Trophoblast cell (in vitro differentiated cells and primary cell): ENCODE results near the gene MRTFA.

ENCODE experiments used
- DNase-seq, 2 donors: peaks; one replicate each; pipeline ENCODE4 v3.0.0-alpha.2; 2016
- H2AFZ ChIP-seq: 2 replicates; pipeline ENCODE4 v1.6.1; 2013; ENCODE audit warnings: low read length, moderate library complexity, mild to moderate bottlenecking; ENCODE audit not compliant: insufficient read depth, poor library complexity
- H2AK5ac ChIP-seq: 2 replicates; pipeline ENCODE4 v1.6.1; 2013; ENCODE audit warnings: mild to moderate bottlenecking, low read length
- H2BK120ac ChIP-seq: 2 replicates; pipeline ENCODE4 v1.6.1; 2013; ENCODE audit warnings: low read length, mild to moderate bottlenecking, moderate library complexity; ENCODE audit not compliant: insufficient read depth, poor library complexity
- H2BK12ac ChIP-seq: 2 replicates; pipeline ENCODE4 v1.6.1; 2013; ENCODE audit warnings: mild to moderate bottlenecking, low read length, moderate library complexity
- H2BK5ac ChIP-seq: 2 replicates; pipeline ENCODE4 v1.6.1; 2013; ENCODE audit warnings: low read length, low read depth, moderate library complexity, mild to moderate bottlenecking; ENCODE audit not compliant: poor library complexity
- H3K14ac ChIP-seq: 2 replicates; pipeline ENCODE4 v1.6.1; 2013; ENCODE audit warnings: mild to moderate bottlenecking, low read length
- H3K18ac ChIP-seq: 2 replicates; pipeline ENCODE4 v1.6.1; 2013; ENCODE audit warnings: mild to moderate bottlenecking, low read length
- H3K23ac ChIP-seq: 2 replicates; pipeline ENCODE4 v1.6.1; 2013; ENCODE audit warnings: low read length
- H3K27ac ChIP-seq: 2 replicates; pipeline ENCODE4 v1.5.1; 2013; ENCODE audit warnings: low read depth, mild to moderate bottlenecking, inconsistent platforms, low read length, moderate library complexity
- H3K27me3 ChIP-seq: 2 replicates; pipeline ENCODE4 v1.6.1; 2013; ENCODE audit warnings: inconsistent platforms, mild to moderate bottlenecking, low read length, moderate library complexity; ENCODE audit not compliant: insufficient read depth
- H3K36me3 ChIP-seq, 2 experiments: 1 replicate in 1 of 2; 2 replicates in 1 of 2; pipeline ENCODE4 v1.6.1; 2013; ENCODE audit warnings: low read length in 2 of 2, mild to moderate bottlenecking in 2 of 2, moderate library complexity in 1 of 2; ENCODE audit not compliant: insufficient read depth in 2 of 2, control insufficient read depth in 1 of 2
- H3K4ac ChIP-seq: 2 replicates; pipeline ENCODE4 v1.6.1; 2013; ENCODE audit warnings: low read depth, mild to moderate bottlenecking, low read length, moderate library complexity
- H3K4me1 ChIP-seq, 2 experiments: 1 replicate in 1 of 2; 2 replicates in 1 of 2; pipeline ENCODE4 v1.6.1; 2013; ENCODE audit warnings: low read length in 2 of 2, mild to moderate bottlenecking in 2 of 2, moderate library complexity in 1 of 2; ENCODE audit not compliant: insufficient read depth in 2 of 2, control insufficient read depth in 1 of 2
- H3K4me2 ChIP-seq: 2 replicates; pipeline ENCODE4 v1.6.1; 2013; ENCODE audit warnings: inconsistent platforms, mild to moderate bottlenecking, low read length, moderate library complexity
- H3K4me3 ChIP-seq: 2 replicates; pipeline ENCODE4 v1.5.1; 2013; ENCODE audit warnings: mild to moderate bottlenecking, low read depth, low read length, inconsistent platforms
- H3K79me1 ChIP-seq: one replicate; pipeline ENCODE4 v1.6.1; 2013; ENCODE audit warnings: low read length
- H3K79me2 ChIP-seq: 2 replicates; pipeline ENCODE4 v1.6.1; 2013; ENCODE audit warnings: low read length, mild to moderate bottlenecking; ENCODE audit not compliant: control insufficient read depth, insufficient read depth, poor library complexity
- H3K9ac ChIP-seq: 2 replicates; pipeline ENCODE4 v1.6.1; 2013; ENCODE audit warnings: mild to moderate bottlenecking, low read length
- H3K9me3 ChIP-seq: 2 replicates; pipeline ENCODE4 v1.6.1; 2013; ENCODE audit warnings: low read depth, mild to moderate bottlenecking, control low read depth, inconsistent platforms, low read length; ENCODE audit not compliant: insufficient read depth
- H4K12ac ChIP-seq: 2 replicates; pipeline ENCODE4 v1.6.1; 2013; ENCODE audit warnings: low read depth, mild to moderate bottlenecking, low read length, moderate library complexity
- H4K8ac ChIP-seq: 2 replicates; pipeline ENCODE4 v1.6.1; 2013; ENCODE audit warnings: low read depth, mild to moderate bottlenecking, low read length, moderate library complexity
- H4K91ac ChIP-seq: one replicate; pipeline ENCODE4 v1.6.1; 2013; ENCODE audit warnings: low read depth, mild to moderate bottlenecking, low read length, moderate library complexity
- WGBS: extraction: QIAGEN DNeasy Blood & Tissue Kit; methylation state at CpG from one replicate; pipeline ENCODE4 v1.1.7; 2013; ENCODE audit warnings: missing lambda C conversion rate; ENCODE audit not compliant: insufficient read length, insufficient coverage; ENCODE audit errors: extremely low coverage; 5-methylcytosine and 5-hydroxymethylcytosine counted together

The MRTFA gene

DNA sequence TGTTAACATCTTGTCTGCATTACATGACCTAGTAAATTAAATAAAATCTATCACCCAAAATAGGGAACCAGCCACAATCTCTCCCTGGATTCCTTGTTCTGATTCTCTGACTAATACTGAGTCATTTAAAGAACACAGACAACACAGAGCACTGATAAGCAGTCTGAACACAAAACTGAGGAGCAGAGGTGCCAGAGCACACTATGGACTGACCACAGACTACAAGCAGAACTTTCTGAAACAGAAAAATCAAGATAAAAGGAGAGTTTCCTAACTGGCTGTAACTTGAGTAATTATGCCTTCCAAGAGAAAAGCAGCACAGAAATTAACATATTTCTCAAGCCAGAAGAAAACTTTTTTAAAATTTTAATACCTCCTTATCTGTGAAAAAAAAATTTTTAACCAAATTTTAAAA is 137.3 kb downstream of the MRTFA start:
- no peak overlapping the region for H3K18ac ChIP-seq
- H3K36me3 ChIP-seq: peaks cover 0 to 2% of the 10 kb centered on the region in 2 experiments
- H4K91ac ChIP-seq: no peak overlapping the region
- H2BK120ac ChIP-seq: no peak overlapping the region
- H3K4ac ChIP-seq: no peak overlapping the region
- no peak overlapping the region for H2BK12ac ChIP-seq
- no peak overlapping the region for H4K12ac ChIP-seq
- no peak overlapping the region for H3K23ac ChIP-seq
- DNase-seq: peak; percentile 81 to 89
- peaks cover 12% of the 10 kb centered on the region for H3K79me1 ChIP-seq
- H3K4me3 ChIP-seq: no peak overlapping the region
- no peak overlapping the region for H4K8ac ChIP-seq
- no peak overlapping the region for H3K14ac ChIP-seq
- H3K79me2 ChIP-seq: peaks cover 8% of the 10 kb centered on the region
- no peak overlapping the region for H2AFZ ChIP-seq
- no peaks in the 10 kb centered on the region for H3K9me3 ChIP-seq
- no peak overlapping the region for H3K9ac ChIP-seq
- no peak overlapping the region for H2BK5ac ChIP-seq
- no peak overlapping the region for H3K4me2 ChIP-seq
- H3K27me3 ChIP-seq: no peaks in the 10 kb centered on the region
- H3K4me1 ChIP-seq: peaks cover 7 to 9% of the 10 kb centered on the region in 2 experiments
- H3K27ac ChIP-seq: peak overlapping the region; percentile 74
- no peak overlapping the region for H2AK5ac ChIP-seq

DNA sequence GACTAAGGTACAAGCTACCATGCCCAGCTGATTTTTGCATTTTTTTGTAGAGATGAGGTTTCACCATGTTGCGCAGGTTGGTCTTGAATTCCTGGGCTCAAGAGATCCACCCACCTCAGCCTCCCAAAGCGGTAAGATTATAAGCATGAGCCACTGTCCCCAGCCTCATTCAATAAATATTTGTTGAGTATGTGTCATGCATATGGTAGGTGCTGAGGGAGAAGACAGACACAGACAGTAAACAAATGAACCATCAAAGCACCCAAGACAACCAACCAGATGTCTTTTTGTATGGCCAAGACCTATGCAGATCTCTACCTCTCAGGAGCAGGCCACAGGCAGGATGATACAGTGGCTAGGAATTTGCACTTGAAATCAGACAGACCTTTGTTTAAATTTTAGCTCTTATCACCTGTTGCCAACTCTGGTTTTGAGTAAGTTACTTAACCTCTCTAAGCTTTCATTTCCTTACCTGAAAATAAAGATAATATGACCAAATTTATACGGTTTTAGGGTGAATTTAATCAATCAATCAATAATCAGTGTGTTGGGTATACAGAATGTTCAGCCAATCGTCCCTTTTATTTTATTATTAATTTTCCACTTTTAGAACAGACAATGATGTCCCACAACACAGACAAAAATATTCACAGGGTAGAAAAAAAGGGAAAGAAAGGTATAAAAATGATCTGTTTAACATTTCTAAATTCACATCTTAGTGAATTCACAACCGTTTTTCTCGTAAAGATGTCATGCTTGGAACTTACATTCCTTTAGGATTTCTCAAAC is 137.9 kb downstream of the MRTFA start:
- H2AK5ac ChIP-seq: no peak overlapping the region
- H3K14ac ChIP-seq: no peak overlapping the region
- H3K4me1 ChIP-seq: peaks cover 7 to 9% of the 10 kb centered on the region in 2 experiments
- H3K27me3 ChIP-seq: no peaks in the 10 kb centered on the region
- H3K79me2 ChIP-seq: peaks cover 8% of the 10 kb centered on the region
- H3K79me1 ChIP-seq: peaks cover 12% of the 10 kb centered on the region
- peak overlapping the region; percentile 77 for H4K91ac ChIP-seq
- H3K27ac ChIP-seq: peak overlapping the region; percentile 91
- no peak overlapping the region for H3K9ac ChIP-seq
- H4K8ac ChIP-seq: peak overlapping the region; percentile 73
- peak overlapping the region; percentile 27 for H3K4me2 ChIP-seq
- WGBS: no CpG with 5 or more reads among the region's 6 CpGs
- peak overlapping the region; percentile 83 for H2BK5ac ChIP-seq
- no peak overlapping the region for H3K4me3 ChIP-seq
- no peak overlapping the region for H2AFZ ChIP-seq
- H2BK120ac ChIP-seq: no peak overlapping the region
- no peaks in the 10 kb centered on the region for H3K9me3 ChIP-seq
- DNase-seq: peak; percentile 91 to 97
- no peak overlapping the region for H3K4ac ChIP-seq
- H3K36me3 ChIP-seq: peaks cover 0 to 2% of the 10 kb centered on the region in 2 experiments
- no peak overlapping the region for H2BK12ac ChIP-seq
- H3K23ac ChIP-seq: no peak overlapping the region
- no peak overlapping the region for H3K18ac ChIP-seq
- H4K12ac ChIP-seq: no peak overlapping the region

DNA sequence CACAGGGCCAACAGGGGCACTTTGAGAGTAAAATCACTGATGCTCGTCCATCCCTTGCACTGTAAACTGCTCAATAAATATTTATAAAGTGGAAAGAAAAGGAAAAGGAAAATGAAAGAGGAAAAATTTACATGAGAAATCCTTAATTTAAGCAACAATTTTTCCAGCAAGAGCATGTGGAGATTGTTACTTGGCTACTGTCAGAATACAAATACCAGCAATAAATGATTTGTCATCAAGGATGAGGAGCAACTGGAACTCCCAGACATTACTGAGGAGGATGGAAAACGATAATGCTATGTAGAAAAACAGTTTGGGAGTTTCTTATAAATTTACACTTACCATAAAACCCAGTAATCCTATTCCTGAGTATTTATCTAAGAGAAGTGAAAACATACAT is 143.1 kb downstream of the MRTFA start:
- Histone ChIP-seq H2AK5ac (no peak overlapping the region), H2BK5ac (no peak overlapping the region), H3K18ac (no peak overlapping the region), H4K8ac (no peak overlapping the region), H2BK120ac (no peak overlapping the region), H3K27me3 (no peaks in the 10 kb centered on the region), H4K91ac (no peak overlapping the region), H4K12ac (no peak overlapping the region), H3K79me2 (peaks cover 9% of the 10 kb centered on the region), H3K4ac (no peak overlapping the region), H2BK12ac (no peak overlapping the region), H3K9ac (no peak overlapping the region), H2AFZ (no peak overlapping the region), H3K4me2 (no peak overlapping the region), H3K27ac (no peak overlapping the region), H3K23ac (no peak overlapping the region), H3K36me3 (peaks cover 5% of the 10 kb centered on the region in 2 experiments), H3K4me1 (peaks cover 7 to 19% of the 10 kb centered on the region in 2 experiments), H3K4me3 (no peak overlapping the region), H3K9me3 (no peaks in the 10 kb centered on the region), H3K79me1 (peaks cover 9% of the 10 kb centered on the region), H3K14ac (no peak overlapping the region)
- WGBS: no CpG with 5 or more reads among the region's 2 CpGs
- no peak for DNase-seq

DNA sequence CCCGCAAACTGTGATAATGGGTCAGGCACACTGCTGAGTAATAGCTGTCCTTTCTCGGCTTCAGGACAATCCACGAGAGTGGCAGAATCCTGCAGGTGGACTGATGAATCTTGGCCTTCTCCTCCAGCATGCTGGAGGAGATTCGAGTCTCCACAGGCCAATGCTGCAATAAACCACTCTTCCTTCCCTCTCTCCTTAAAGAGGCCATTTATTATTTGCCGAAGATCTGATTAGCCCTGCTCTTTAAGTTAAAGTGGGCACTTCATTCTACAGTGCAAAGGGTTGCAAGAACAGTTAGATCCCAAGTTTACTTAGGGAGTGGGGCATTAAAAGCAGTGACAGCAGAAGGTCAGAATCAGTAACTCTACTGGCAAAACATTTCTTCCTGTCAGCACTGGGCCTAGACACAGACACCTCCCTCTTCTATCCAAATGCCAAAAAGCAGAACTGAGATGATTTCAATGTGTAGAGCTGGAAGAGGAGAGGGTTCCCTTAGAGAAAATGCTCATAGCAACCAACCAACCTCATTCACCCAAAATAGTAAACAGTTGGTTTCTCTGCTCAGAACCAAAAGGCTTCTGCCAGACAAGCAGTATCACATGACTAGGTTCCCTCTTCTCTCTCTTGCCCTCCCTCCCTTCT is 144.4 kb downstream of the MRTFA start:
- Histone ChIP-seq H3K4me2 (no peak overlapping the region), H2BK120ac (no peak overlapping the region), H3K79me2 (peaks cover 6% of the 10 kb centered on the region), H3K27me3 (no peaks in the 10 kb centered on the region), H3K9me3 (no peaks in the 10 kb centered on the region), H3K23ac (no peak overlapping the region), H3K36me3 (peaks cover 5% of the 10 kb centered on the region in 2 experiments), H3K27ac (no peak overlapping the region), H3K4me1 (peaks cover 0 to 12% of the 10 kb centered on the region in 2 experiments), H4K91ac (no peak overlapping the region), H3K18ac (no peak overlapping the region), H4K12ac (no peak overlapping the region), H3K79me1 (peaks cover 4% of the 10 kb centered on the region), H3K4me3 (no peak overlapping the region), H4K8ac (no peak overlapping the region), H2BK12ac (no peak overlapping the region), H2AFZ (no peak overlapping the region), H2BK5ac (no peak overlapping the region), H3K14ac (no peak overlapping the region), H3K9ac (no peak overlapping the region), H2AK5ac (no peak overlapping the region), H3K4ac (no peak overlapping the region)
- peak in 1 of 2 donors; percentile 27 for DNase-seq
- no CpG with 5 or more reads among the region's 5 CpGs for WGBS
